Esophagus squamous epithelium (tissue), 5 donors: ENCODE measurements around the gene REELD1. TPM values are rescaled to one million over a fixed set of nuclear protein-coding genes. Genes with fewer than 3 reads are reported as not detected.

ENCODE experiments used
- DNase-seq: peaks from one replicate; lab custom pipeline; 2025; lab: John Stamatoyannopoulos, UW
- H3K27ac ChIP-seq, 4 donors: fragments of 200-600 bp; sonication (generic); one replicate each; pipeline ENCODE4 v1.5.1; 2016 to 2019; ENCODE audit warnings: mild to moderate bottlenecking in 1 of 4
- H3K27me3 ChIP-seq, 4 donors: fragments of 200-600 bp; sonication (generic); 1 replicate in 3 of 4; 2 replicates in 1 of 4; pipeline versions ENCODE4 v1.5.1 to v1.6.0; 2017 to 2021; ENCODE audit warnings: antibody characterized with exemption in 1 of 4
- H3K36me3 ChIP-seq, 3 donors: fragments of 200-600 bp; sonication (generic); one replicate each; pipeline ENCODE4 v1.5.1; 2016 to 2019
- H3K4me1 ChIP-seq, 3 donors: fragments of 200-600 bp; sonication (generic); one replicate each; pipeline ENCODE4 v1.5.1; 2017 to 2019
- H3K4me3 ChIP-seq, 4 donors: fragments of 200-600 bp; sonication (generic); 1 replicate in 3 of 4; 2 replicates in 1 of 4; pipeline ENCODE4 v1.5.1; 2016 to 2019; ENCODE audit warnings: mild to moderate bottlenecking in 2 of 4, moderate library complexity in 1 of 4
- H3K9me3 ChIP-seq, 3 donors: fragments of 200-600 bp; sonication (generic); one replicate each; pipeline ENCODE4 v1.5.1; 2016 to 2019
- CTCF ChIP-seq, 6 experiments: fragments of 450-650 bp in 4 of 6; fragments of 200-600 bp in 2 of 6; sonication (generic) in 2 of 6; IDR thresholded peaks; one replicate each; pipeline ENCODE4 v1.5.1; 2016 to 2019; ENCODE audit warnings: antibody characterized with exemption in 6 of 6, mild to moderate bottlenecking in 4 of 6, moderate library complexity in 4 of 6
- POLR2A ChIP-seq, 4 donors: fragments of 450-650 bp; IDR thresholded peaks; one replicate each; pipeline ENCODE4 v1.6.1; 2017; ENCODE audit warnings: antibody characterized with exemption in 4 of 4, mild to moderate bottlenecking in 4 of 4, moderate library complexity in 3 of 4
- WGBS, 2 donors: methylation state at CpG; one replicate each; pipeline ENCODE4 v1.1.5; 2018; 5-methylcytosine and 5-hydroxymethylcytosine counted together
- intact Hi-C: fragments of 100-400 bp; cut with DNase I; formaldehyde crosslinking; loops from one replicate; pipeline ENCODE4 v1.15.0; 2022
- total RNA-seq, 4 donors: library from RNA; depleted of rRNA; stranded (reverse); fragments of >200 nt; gene quantifications; one replicate each; pipeline ENCODE4 v1.1.0, GENCODE V29; 2016
- donor health status: DM: yes; HTN: yes; CAD: no.

Gene REELD1
- total RNA-seq, 4 donors from 2014 or later = not detected

GRCh38 chr4:146247356-146247755, 33.0 kb downstream of the REELD1 start:
- DNase-seq = no peak
- H3K4me1 ChIP-seq = peaks cover 0 to 47% (median 19%) of the 10 kb centered on the region in 3 donors
- no peaks in the 10 kb centered on the region for H3K27me3 ChIP-seq
- no peaks in the 10 kb centered on the region for H3K9me3 ChIP-seq
- WGBS, 2 donors = 45 to 67% methylated on average over 2 of the region's 2 CpGs
- H3K4me3 ChIP-seq = no peak overlapping the region
- no peak for TF ChIP-seq CTCF (IDR thresholded peaks at IDR 0.05)
- TF ChIP-seq POLR2A (IDR thresholded peaks at IDR 0.05) = no peak
- intact Hi-C loops = no loop called here
- no peak overlapping the region for H3K27ac ChIP-seq
- H3K36me3 ChIP-seq = no peaks in the 10 kb centered on the region

GRCh38 chr4:146252969-146253611, 38.8 kb downstream of the REELD1 start:
- peaks cover 0 to 8% (median 0%) of the 10 kb centered on the region in 3 donors for H3K4me1 ChIP-seq
- no peaks in the 10 kb centered on the region for H3K9me3 ChIP-seq
- TF ChIP-seq POLR2A (IDR thresholded peaks at IDR 0.05) (no peak), CTCF (IDR thresholded peaks at IDR 0.05) (no peak)
- H3K27me3 ChIP-seq = no peaks in the 10 kb centered on the region
- intact Hi-C loops = no loop called here
- H3K36me3 ChIP-seq = peaks cover 0 to 28% (median 0%) of the 10 kb centered on the region in 3 donors
- H3K27ac ChIP-seq = no peak overlapping the region
- WGBS, 2 donors = 72 to 82% methylated on average over 5 of the region's 5 CpGs
- DNase-seq = no peak
- H3K4me3 ChIP-seq = no peak overlapping the region

- TF ChIP-seq POLR2A (IDR thresholded peaks at IDR 0.05) = no peak
- no peak for TF ChIP-seq CTCF (IDR thresholded peaks at IDR 0.05)
- no peak for DNase-seq
- Histone ChIP-seq H3K27me3 (no peaks in the 10 kb centered on the region), H3K27ac (no peak overlapping the region), H3K36me3 (peaks cover 0 to 37% (median 0%) of the 10 kb centered on the region in 3 donors), H3K9me3 (no peaks in the 10 kb centered on the region), H3K4me3 (no peak overlapping the region), H3K4me1 (peaks cover 0 to 5% (median 0%) of the 10 kb centered on the region in 3 donors)
- 96 to 100% methylated on average over 1 of the region's 1 CpG for WGBS, 2 donors
- intact Hi-C loops = no loop called here
Observed at GRCh38 chr4:146255463-146255862, 41.1 kb downstream of the REELD1 start.

- intact Hi-C loops = no loop called here
- H3K36me3 ChIP-seq = peaks cover 0 to 37% (median 0%) of the 10 kb centered on the region in 3 donors
- TF ChIP-seq CTCF (IDR thresholded peaks at IDR 0.05) = no peak
- TF ChIP-seq POLR2A (IDR thresholded peaks at IDR 0.05) = no peak
- DNase-seq = no peak
- no peaks in the 10 kb centered on the region for H3K27me3 ChIP-seq
- 83 to 92% methylated on average over 3 of the region's 3 CpGs for WGBS, 2 donors
- peaks cover 0 to under 1% (median 0%) of the 10 kb centered on the region in 3 donors for H3K4me1 ChIP-seq
- H3K9me3 ChIP-seq = no peaks in the 10 kb centered on the region
- no peak overlapping the region for H3K4me3 ChIP-seq
- no peak overlapping the region for H3K27ac ChIP-seq
Observed at GRCh38 chr4:146255874-146256273, 41.5 kb downstream of the REELD1 start.

GRCh38 chr4:146256328-146256727, 42.0 kb downstream of the REELD1 start:
- no peaks in the 10 kb centered on the region for H3K27me3 ChIP-seq
- H3K4me1 ChIP-seq = no peaks in the 10 kb centered on the region
- peaks cover 0 to 37% (median 0%) of the 10 kb centered on the region in 3 donors for H3K36me3 ChIP-seq
- intact Hi-C loops = no loop called here
- TF ChIP-seq CTCF (IDR thresholded peaks at IDR 0.05) = no peak
- H3K9me3 ChIP-seq = no peaks in the 10 kb centered on the region
- 23 to 64% methylated on average over 1 of the region's 1 CpG for WGBS, 2 donors
- no peak for DNase-seq
- no peak overlapping the region for H3K4me3 ChIP-seq
- no peak overlapping the region for H3K27ac ChIP-seq
